Cardiac muscle cell (in vitro differentiated cells and primary cell): Measurements from ENCODE around the gene ADAD1. TPM values are rescaled to one million over a fixed set of nuclear protein-coding genes. Genes with fewer than 3 reads are reported as not detected.

Experiments used
- DNase-seq, 2 donors: peaks; one replicate each; pipeline versions ENCODE4 v3.0.0 to v3.0.0-alpha.2; 2010 to 2017; ENCODE audit warnings: low read depth in 1 of 2, low spot score in 1 of 2
- H3K27ac ChIP-seq: fragments of 200-600 bp; sonication (generic); 2 replicates; pipeline ENCODE4 v1.5.1; 2016
- H3K27me3 ChIP-seq: fragments of 200-600 bp; sonication (generic); 2 replicates; pipeline ENCODE4 v1.6.0; 2016; ENCODE audit warnings: control low read depth
- H3K36me3 ChIP-seq: fragments of 200-600 bp; sonication (generic); 2 replicates; pipeline ENCODE4 v1.5.1; 2016; ENCODE audit warnings: control low read depth
- H3K4me1 ChIP-seq: fragments of 200-600 bp; sonication (generic); 2 replicates; pipeline ENCODE4 v1.8.1; 2017; ENCODE audit warnings: low read depth, mild to moderate bottlenecking, mixed run types
- H3K4me3 ChIP-seq: fragments of 200-600 bp; sonication (generic); 2 replicates; pipeline ENCODE4 v1.5.1; 2016; ENCODE audit warnings: mild to moderate bottlenecking
- H3K9me3 ChIP-seq: fragments of 200-600 bp; sonication (generic); 2 replicates; pipeline ENCODE4 v1.5.1; 2017; ENCODE audit warnings: low read depth, mild to moderate bottlenecking, control low read depth
- CTCF ChIP-seq: IDR thresholded peaks from 2 replicates; pipeline ENCODE4 v1.5.1; 2012; ENCODE audit warnings: low read depth, mild to moderate bottlenecking, low read length
- polyA plus RNA-seq: library from polyadenylated mRNA; unstranded; fragments of >200 nt; fragmentation: Nextera tagmentation; extraction: Ambion mirVana; gene quantifications from 2 replicates; pipeline ENCODE4 v1.2.1, GENCODE V29; 2016
- total RNA-seq: library from RNA; depleted of rRNA; stranded (reverse); fragments of >200 nt; gene quantifications from 2 replicates; pipeline ENCODE4 v1.2.3, GENCODE V29; 2016

The ADAD1 gene
- not detected in 2 replicates for total RNA-seq
- not detected in 2 replicates for polyA plus RNA-seq

DNA sequence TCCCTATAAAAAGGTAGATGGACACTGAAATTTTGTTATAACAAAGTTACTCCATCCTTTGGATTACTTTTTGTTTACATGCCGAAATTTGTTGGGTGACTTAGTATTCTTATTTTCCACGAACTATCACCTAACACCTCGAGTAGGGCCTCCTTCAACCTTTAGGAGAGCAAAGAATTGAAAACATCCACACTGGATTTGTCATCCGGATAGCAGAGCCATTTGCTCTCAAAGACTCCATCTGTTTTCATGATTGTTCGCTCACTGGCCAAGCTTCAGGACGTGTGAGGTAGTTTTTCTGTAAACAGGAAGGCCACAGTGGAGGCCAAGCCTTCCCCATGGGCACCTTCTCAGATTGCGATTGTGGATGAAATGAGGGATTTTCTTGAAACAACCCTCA is at the start of gene ADAD1:
Gene ADAD1, plus strand, starts transcription at position 301 of the 400 bp plus-strand sequence. CDS start 1,059 bp downstream, outside the sequence.
- Histone ChIP-seq H3K4me1 (no peaks in the 10 kb centered on the region), H3K36me3 (no peaks in the 10 kb centered on the region), H3K27me3 (no peaks in the 10 kb centered on the region), H3K9me3 (no peaks in the 10 kb centered on the region), H3K27ac (no peak within 1 kb of the TSS), H3K4me3 (no peak within 1 kb of the TSS)
- DNase-seq = no peak
- no peak for TF ChIP-seq CTCF

DNA sequence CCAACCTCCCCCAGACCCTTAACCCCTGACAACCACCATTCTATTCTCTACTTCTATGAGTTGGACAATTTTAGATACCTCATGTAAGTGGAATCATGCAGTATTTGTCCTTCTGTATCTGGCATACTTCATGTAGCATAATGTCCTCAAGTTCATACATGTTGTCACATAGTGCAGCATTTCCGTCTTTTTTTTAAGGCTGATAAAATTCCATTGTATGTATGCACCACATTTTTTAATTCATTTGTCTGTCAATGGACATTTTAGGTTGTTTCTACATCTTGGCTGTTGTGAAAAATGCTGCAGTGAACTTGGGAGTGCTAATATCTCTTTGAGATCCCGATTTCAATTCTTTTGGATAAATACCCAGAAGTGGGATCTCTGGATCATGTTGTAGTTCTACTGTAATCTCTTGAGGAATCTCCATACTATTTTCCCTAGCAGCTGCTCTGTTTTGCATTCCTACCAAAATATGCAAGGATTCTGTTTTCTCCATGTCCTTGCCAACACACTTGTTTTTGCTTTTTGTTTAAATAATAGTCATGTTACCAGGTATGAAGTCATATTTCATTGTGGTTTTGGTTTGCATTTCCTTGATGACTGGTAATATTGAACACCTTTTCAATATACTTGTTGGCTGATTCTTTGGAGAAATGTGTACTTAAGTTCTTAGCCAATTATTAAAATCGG is 48.8 kb upstream of the ADAD1 start:
- peak in 1 of 2 donors; percentile 21 for DNase-seq
- Histone ChIP-seq H3K4me1 (no peaks in the 10 kb centered on the region), H3K27ac (no peak overlapping the region), H3K27me3 (no peaks in the 10 kb centered on the region), H3K9me3 (no peaks in the 10 kb centered on the region), H3K36me3 (peaks cover 78% of the 10 kb centered on the region), H3K4me3 (no peak overlapping the region)
- TF ChIP-seq CTCF = no peak

DNA sequence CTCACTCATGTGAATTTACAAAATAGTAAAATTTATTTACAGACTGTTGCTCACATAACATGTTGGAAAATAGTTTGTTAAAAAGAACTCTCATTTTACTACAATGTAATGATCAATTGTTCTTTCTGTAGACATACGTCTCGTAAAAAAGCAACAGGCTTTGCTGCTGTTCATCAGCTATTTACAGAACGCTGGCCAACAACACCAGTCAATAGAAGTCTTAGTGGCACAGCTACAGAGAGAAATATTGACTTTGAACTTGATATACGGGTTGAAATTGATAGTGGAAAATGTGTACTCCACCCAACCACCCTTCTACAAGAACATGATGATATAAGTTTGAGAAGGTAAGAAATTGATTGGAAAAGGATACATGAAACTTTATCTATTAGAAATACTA is 47.6 kb upstream of the ADAD1 start:
- no peak for DNase-seq
- Histone ChIP-seq H3K4me1 (no peaks in the 10 kb centered on the region), H3K4me3 (no peak overlapping the region), H3K27ac (no peak overlapping the region), H3K36me3 (peaks cover 80% of the 10 kb centered on the region), H3K9me3 (no peaks in the 10 kb centered on the region), H3K27me3 (no peaks in the 10 kb centered on the region)
- no peak for TF ChIP-seq CTCF

- Histone ChIP-seq H3K4me1 (peaks cover 11% of the 10 kb centered on the region), H3K36me3 (peaks cover 61% of the 10 kb centered on the region), H3K27ac (no peak overlapping the region), H3K27me3 (no peaks in the 10 kb centered on the region), H3K4me3 (no peak overlapping the region), H3K9me3 (no peaks in the 10 kb centered on the region)
- no peak for TF ChIP-seq CTCF
- no peak for DNase-seq
Observed at GRCh38 chr4:122334828-122335227, 44.0 kb upstream of the ADAD1 start.

DNA sequence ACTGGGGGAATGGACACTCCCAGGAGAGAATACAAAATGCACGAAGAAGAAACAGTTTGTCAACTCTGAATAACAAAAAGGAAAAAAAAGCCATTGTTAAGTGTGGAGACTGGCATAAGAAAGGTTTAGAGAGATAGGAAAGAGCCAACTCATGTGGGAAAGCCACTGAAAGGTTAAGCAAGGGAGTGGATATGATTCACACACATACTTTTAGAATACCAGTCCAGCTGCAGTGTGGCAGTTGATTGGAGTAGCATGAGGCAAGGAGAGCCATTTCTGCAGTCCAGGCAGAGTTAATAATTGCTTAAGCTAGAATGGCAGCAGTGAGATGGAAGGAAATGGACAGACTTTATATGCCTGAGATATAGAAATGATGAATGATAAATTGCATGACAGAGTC is 36.9 kb upstream of the ADAD1 start:
- Histone ChIP-seq H3K4me3 (no peak overlapping the region), H3K36me3 (peaks cover 30% of the 10 kb centered on the region), H3K4me1 (peaks cover 11% of the 10 kb centered on the region), H3K9me3 (no peaks in the 10 kb centered on the region), H3K27ac (no peak overlapping the region), H3K27me3 (no peaks in the 10 kb centered on the region)
- no peak for TF ChIP-seq CTCF
- DNase-seq = peak in 1 of 2 donors; percentile 84
